GM12892 (cell line): ENCODE results near the gene USP34.

Source experiments
- POLR2A ChIP-seq: IDR thresholded peaks from 2 replicates; pipeline ENCODE4 v1.6.1; 2011; ENCODE audit warnings: low read depth, low read length, control low read depth
- POLR2AphosphoS5 ChIP-seq: IDR thresholded peaks from 2 replicates; pipeline ENCODE4 v1.6.1; 2011; ENCODE audit warnings: low read depth, low read length, control low read depth

- TF ChIP-seq POLR2AphosphoS5 (no peak), POLR2A (no peak)
Observed at GRCh38 chr2:61222567-61222966, 248.3 kb downstream of the USP34 start.
